HCT116 (cell line): Measurements from ENCODE around the gene NEK1. TPM values are rescaled to one million over a fixed set of nuclear protein-coding genes. Genes with fewer than 3 reads are reported as not detected.

Experiments used
- ATAC-seq: fragments of 200-7000 bp; cut with Tn5 transposase; 2 replicates; pipeline ENCODE4 v1.9.1; 2020; ENCODE audit warnings: mild to moderate bottlenecking, moderate library complexity
- BruUV-seq: library from RNA; stranded (reverse); fragments of 400-500 nt; replicated peaks from 2 replicates; lab custom pipeline; 2021; lab: Mats Ljungman, UMichigan
- CTCF ChIA-PET: fragments of 300-600 bp; sonication (Branson Sonifier 250); formaldehyde crosslinking; loops from one replicate; lab custom pipeline; 2021; ENCODE audit warnings: antibody characterized with exemption; lab: Charles Lee
- POLR2A ChIA-PET: fragments of 300-600, 350-600 bp; sonication (Branson Sonifier 250); formaldehyde crosslinking; loops from one replicate; lab custom pipeline; 2021; ENCODE audit warnings: antibody characterized with exemption; lab: Charles Lee
- RAD21 ChIA-PET, 2 experiments: fragments of 300-600 bp; sonication (Branson Sonifier 250); formaldehyde crosslinking; loops; one replicate each; lab custom pipeline; 2023; ENCODE audit warnings: low total read pairs in 2 of 2; ENCODE audit not compliant: uncharacterized antibody in 2 of 2, unreplicated experiment in 2 of 2, low non-redundant PET in 1 of 2; lab: Charles Lee
- DNase-seq: peaks from one replicate; pipeline ENCODE4 v3.0.0-alpha.2; 2010; ENCODE audit warnings: low read depth, low spot score
- H2AFZ ChIP-seq: fragments of 200-600 bp; shearing (Covaris generic), sonication (generic); 2 replicates; pipeline ENCODE4 v1.6.1; 2017; ENCODE audit warnings: low read depth, mixed run types, mixed read lengths, antibody characterized with exemption, low read length; ENCODE audit not compliant: poor library complexity, severe bottlenecking
- H3K27ac ChIP-seq: 2 replicates; pipeline ENCODE4 v1.5.1; 2012; ENCODE audit warnings: low read depth, low read length
- H3K27me3 ChIP-seq: fragments of 200-600 bp; sonication (generic); 2 replicates; pipeline ENCODE4 v1.6.1; 2016; ENCODE audit warnings: mixed run types, low read length, mixed read lengths; ENCODE audit not compliant: insufficient read depth
- H3K36me3 ChIP-seq, 2 experiments: fragments of 200-500 bp in 1 of 2; fragments of 200-600 bp in 1 of 2; sonication (Bioruptor generic) in 1 of 2; sonication (generic) in 1 of 2; 2 replicates each; pipeline versions ENCODE4 v1.5.1 to v1.6.1; 2014 to 2016; ENCODE audit warnings: low read length in 2 of 2, inconsistent platforms in 1 of 2, mixed read lengths in 1 of 2, mixed run types in 1 of 2; ENCODE audit not compliant: insufficient read depth in 2 of 2, control insufficient read depth in 1 of 2
- H3K4me1 ChIP-seq, 2 experiments: fragments of 200-600 bp in 1 of 2; sonication (generic) in 1 of 2; 2 replicates each; pipeline versions ENCODE4 v1.5.1 to v1.6.1; 2012 to 2017; ENCODE audit warnings: low read length in 2 of 2, inconsistent platforms in 1 of 2, mild to moderate bottlenecking in 1 of 2, mixed read lengths in 1 of 2, mixed run types in 1 of 2, moderate library complexity in 1 of 2; ENCODE audit not compliant: insufficient read depth in 2 of 2, control insufficient read depth in 1 of 2
- H3K4me2 ChIP-seq: fragments of 200-600 bp; sonication (generic); 2 replicates; pipeline ENCODE4 v1.6.1; 2017; ENCODE audit warnings: mixed run types, low read length, mixed read lengths
- H3K4me3 ChIP-seq, 2 experiments: fragments of 200-600 bp in 1 of 2; sonication (generic) in 1 of 2; replicated peaks in 1 of 2; 2 replicates each; pipeline ENCODE4 v1.5.1; 2011 to 2016; ENCODE audit warnings: low read length in 2 of 2, control low read depth in 1 of 2, low read depth in 1 of 2, mild to moderate bottlenecking in 1 of 2, mixed read lengths in 1 of 2, mixed run types in 1 of 2
- H3K79me2 ChIP-seq: fragments of 200-600 bp; sonication (generic); 2 replicates; pipeline ENCODE4 v1.6.1; 2017; ENCODE audit warnings: mild to moderate bottlenecking, mixed run types, low read length, moderate library complexity, mixed read lengths; ENCODE audit not compliant: insufficient read depth
- H3K9ac ChIP-seq: fragments of 200-600 bp; sonication (generic); 2 replicates; pipeline ENCODE4 v1.6.1; 2016; ENCODE audit warnings: low read length, mixed read lengths
- H3K9me2 ChIP-seq: fragments of 200-600 bp; sonication (generic), shearing (Covaris generic); 2 replicates; pipeline ENCODE4 v1.6.1; 2017; ENCODE audit warnings: mixed run types, mild to moderate bottlenecking, moderate library complexity; ENCODE audit not compliant: insufficient read depth
- H3K9me3 ChIP-seq, 2 experiments: fragments of 200-500 bp in 1 of 2; fragments of 200-600 bp in 1 of 2; sonication (Bioruptor generic) in 1 of 2; sonication (generic) in 1 of 2; 2 replicates each; pipeline ENCODE4 v1.6.1; 2014 to 2017; ENCODE audit warnings: low read length in 2 of 2, mixed read lengths in 2 of 2, inconsistent platforms in 1 of 2, low read depth in 1 of 2, mild to moderate bottlenecking in 1 of 2, mixed run types in 1 of 2, moderate library complexity in 1 of 2; ENCODE audit not compliant: control insufficient read depth in 1 of 2, insufficient read depth in 1 of 2
- H4K20me1 ChIP-seq: fragments of 200-600 bp; sonication (generic), shearing (Covaris generic); 2 replicates; pipeline ENCODE4 v1.6.1; 2017; ENCODE audit warnings: mixed run types, mild to moderate bottlenecking, moderate library complexity; ENCODE audit not compliant: insufficient read depth
- CBX3 ChIP-seq: IDR thresholded peaks from 2 replicates; pipeline ENCODE4 v1.6.1; 2012; ENCODE audit warnings: low read depth
- CEBPB ChIP-seq: IDR thresholded peaks from 2 replicates; pipeline ENCODE4 v1.6.1; 2012; ENCODE audit warnings: low read depth
- CTCF ChIP-seq, 3 experiments: fragments of 200-600 bp in 1 of 3; sonication (generic) in 1 of 3; IDR thresholded peaks in 2 of 3; conservative IDR thresholded peaks in 1 of 3; 2 replicates each; pipeline ENCODE4 v1.5.1; 2012 to 2017; ENCODE audit warnings: low read depth in 2 of 3, low read length in 2 of 3, antibody characterized with exemption in 1 of 3, borderline replicate concordance in 1 of 3, control low read depth in 1 of 3, mild to moderate bottlenecking in 1 of 3, mixed read lengths in 1 of 3, mixed run types in 1 of 3, moderate library complexity in 1 of 3; ENCODE audit not compliant: insufficient read depth in 1 of 3
- EGR1 ChIP-seq: IDR thresholded peaks from 2 replicates; pipeline ENCODE4 v1.6.1; 2012; ENCODE audit warnings: low read depth
- EZH2 ChIP-seq: fragments of 200-600 bp; sonication (generic); IDR thresholded peaks from 2 replicates; pipeline ENCODE4 v1.6.1; 2017; ENCODE audit warnings: antibody characterized with exemption, mixed run types
- EZH2phosphoT487 ChIP-seq: fragments of 200-600 bp; IDR thresholded peaks from 2 replicates; pipeline ENCODE4 v1.6.1; 2018; ENCODE audit warnings: antibody characterized with exemption, borderline replicate concordance
- JUND ChIP-seq: IDR thresholded peaks from 2 replicates; pipeline ENCODE4 v1.6.1; 2012
- POLR2A ChIP-seq: IDR thresholded peaks from 2 replicates; pipeline ENCODE4 v1.7.0; 2011; ENCODE audit warnings: borderline replicate concordance; ENCODE audit not compliant: insufficient read depth, insufficient read length; ENCODE audit errors: extremely low read depth
- POLR2AphosphoS5 ChIP-seq: IDR thresholded peaks from 2 replicates; pipeline ENCODE4 v1.6.1; 2011; ENCODE audit warnings: mild to moderate bottlenecking, low read depth, low read length, moderate library complexity
- REST ChIP-seq: IDR thresholded peaks from 2 replicates; pipeline ENCODE4 v1.6.1; 2012; ENCODE audit warnings: low read depth
- SIN3A ChIP-seq: IDR thresholded peaks from 2 replicates; pipeline ENCODE4 v1.6.1; 2012; ENCODE audit warnings: low read depth
- SP1 ChIP-seq: IDR thresholded peaks from 2 replicates; pipeline ENCODE4 v1.6.1; 2012; ENCODE audit warnings: low read depth
- YY1 ChIP-seq: IDR thresholded peaks from 2 replicates; pipeline ENCODE4 v1.6.1; 2011; ENCODE audit warnings: low read length, low read depth, moderate library complexity, mild to moderate bottlenecking; ENCODE audit not compliant: insufficient replicate concordance; ENCODE audit errors: extremely low read depth
- ZBTB33 ChIP-seq: IDR thresholded peaks from 2 replicates; pipeline ENCODE4 v1.6.1; 2011; ENCODE audit warnings: mild to moderate bottlenecking, low read length, moderate library complexity; ENCODE audit not compliant: insufficient replicate concordance; ENCODE audit errors: extremely low read depth
- ZNF274 ChIP-seq: fragments of 200-500 bp; sonication (Bioruptor generic); IDR thresholded peaks from 2 replicates; pipeline ENCODE4 v1.6.1; 2014; ENCODE audit warnings: mild to moderate bottlenecking, low read depth, low read length, inconsistent platforms
- intact Hi-C: fragments of 100-400 bp; cut with micrococcal nuclease; formaldehyde crosslinking; loops from 2 replicates; pipeline ENCODE4 v1.10.0; 2022
- total RNA-seq: library from RNA; stranded (reverse); gene quantifications from one replicate; pipeline ENCODE4 v1.2.1, GENCODE V29; 2021; ENCODE audit not compliant: unreplicated experiment
- TF ChIP-seq, protein P1 (sequence below): IDR thresholded peaks from 2 replicates; pipeline ENCODE4 v1.6.1; 2012

The NEK1 gene
- total RNA-seq, 1 experiment from 2014 or later: 13.3 TPM

DNA sequence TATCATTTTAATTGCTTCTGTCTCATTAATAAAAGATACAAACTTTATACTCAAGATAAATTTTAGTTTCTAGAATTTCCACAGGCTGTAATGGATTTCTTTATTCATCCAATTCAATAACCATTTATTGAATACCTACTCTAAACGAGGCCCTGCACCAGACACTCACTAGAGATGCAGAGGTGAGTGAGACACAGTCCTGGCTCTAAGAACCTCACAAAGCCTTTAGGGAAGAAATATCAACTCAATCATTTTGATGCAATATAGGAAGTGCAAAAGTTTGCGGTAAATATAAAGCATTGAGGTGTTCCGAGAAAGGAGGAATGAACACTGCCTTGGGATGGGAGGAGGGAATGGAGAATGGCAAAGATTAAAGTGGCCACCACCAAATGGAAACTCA, 260.0 kb downstream of the NEK1 start:
- no peaks in the 10 kb centered on the region for H3K27me3 ChIP-seq
- H3K27ac ChIP-seq: no peak overlapping the region
- no peak overlapping the region for H3K4me3 ChIP-seq
- H3K4me2 ChIP-seq: no peak overlapping the region
- TF ChIP-seq SP1 (no peak), EZH2 (no peak), YY1 (no peak), ZNF274 (no peak), ZBTB33 (no peak), CBX3 (no peak), CTCF (IDR thresholded peaks at IDR 0.05 in 2 of 3, conservative IDR thresholded peaks at IDR 0.05 in 1 of 3; ENCODE audit: borderline replicate concordance in 1 of 3, insufficient read depth in 1 of 3, low read depth in 2 of 3, low read length in 2 of 3) (no peak), SIN3A (no peak), JUND (no peak), REST (no peak), POLR2AphosphoS5 (no peak), POLR2A (no peak), EGR1 (no peak), CEBPB (no peak), EZH2phosphoT487 (no peak)
- TF ChIP-seq, protein P1, sequence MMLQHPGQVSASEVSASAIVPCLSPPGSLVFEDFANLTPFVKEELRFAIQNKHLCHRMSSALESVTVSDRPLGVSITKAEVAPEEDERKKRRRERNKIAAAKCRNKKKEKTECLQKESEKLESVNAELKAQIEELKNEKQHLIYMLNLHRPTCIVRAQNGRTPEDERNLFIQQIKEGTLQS: no peak
- no peaks in the 10 kb centered on the region for H3K36me3 ChIP-seq
- no peaks in the 10 kb centered on the region for H3K79me2 ChIP-seq
- no peaks in the 10 kb centered on the region for H3K9me2 ChIP-seq
- H4K20me1 ChIP-seq: no peaks in the 10 kb centered on the region
- ATAC-seq (no peak), DNase-seq (no peak)
- H3K4me1 ChIP-seq: no peaks in the 10 kb centered on the region
- no peak overlapping the region for H2AFZ ChIP-seq
- intact Hi-C loops: no loop called here
- ChIA-PET RAD21 (no interaction called here), CTCF (no interaction called here), POLR2A (no interaction called here)
- no peaks in the 10 kb centered on the region for H3K9me3 ChIP-seq
- no peak overlapping the region for H3K9ac ChIP-seq
- BruUV-seq: no TSS peak
